Thyroid gland (tissue), 4 donors: Measurements from ENCODE around the gene FDXACB1.

Experiments
- POLR2A ChIP-seq, 2 donors: fragments of 450-650 bp; IDR thresholded peaks; one replicate each; pipeline ENCODE4 v1.6.1; 2017; ENCODE audit warnings: antibody characterized with exemption in 2 of 2, mild to moderate bottlenecking in 2 of 2, moderate library complexity in 1 of 2
- TF ChIP-seq, protein P1 (sequence below), 6 experiments: fragments of 200-600 bp in 3 of 6; fragments of 450-650 bp in 3 of 6; sonication (generic) in 3 of 6; IDR thresholded peaks; one replicate each; pipeline ENCODE4 v1.5.1; 2016 to 2019; ENCODE audit warnings: antibody characterized with exemption in 6 of 6, mild to moderate bottlenecking in 2 of 6, inconsistent platforms in 1 of 6, moderate library complexity in 1 of 6

DNA sequence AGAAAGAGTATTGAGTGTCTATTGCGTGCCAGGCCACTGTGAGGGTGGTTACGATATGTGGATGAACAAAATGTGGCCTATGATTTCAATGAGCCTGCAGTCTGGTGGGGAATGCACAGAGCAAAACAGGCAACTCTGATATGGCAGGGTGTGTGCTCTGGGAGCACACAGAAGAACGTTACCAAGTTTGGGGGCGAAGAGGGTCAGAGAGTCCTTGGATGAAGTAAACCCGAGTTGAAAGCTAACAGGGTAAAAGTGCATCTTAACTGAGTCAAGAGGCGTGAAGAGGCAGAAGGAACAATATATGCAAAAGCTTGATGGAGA lies 634 bp upstream of the FDXACB1 start:
- TF ChIP-seq, protein P1, sequence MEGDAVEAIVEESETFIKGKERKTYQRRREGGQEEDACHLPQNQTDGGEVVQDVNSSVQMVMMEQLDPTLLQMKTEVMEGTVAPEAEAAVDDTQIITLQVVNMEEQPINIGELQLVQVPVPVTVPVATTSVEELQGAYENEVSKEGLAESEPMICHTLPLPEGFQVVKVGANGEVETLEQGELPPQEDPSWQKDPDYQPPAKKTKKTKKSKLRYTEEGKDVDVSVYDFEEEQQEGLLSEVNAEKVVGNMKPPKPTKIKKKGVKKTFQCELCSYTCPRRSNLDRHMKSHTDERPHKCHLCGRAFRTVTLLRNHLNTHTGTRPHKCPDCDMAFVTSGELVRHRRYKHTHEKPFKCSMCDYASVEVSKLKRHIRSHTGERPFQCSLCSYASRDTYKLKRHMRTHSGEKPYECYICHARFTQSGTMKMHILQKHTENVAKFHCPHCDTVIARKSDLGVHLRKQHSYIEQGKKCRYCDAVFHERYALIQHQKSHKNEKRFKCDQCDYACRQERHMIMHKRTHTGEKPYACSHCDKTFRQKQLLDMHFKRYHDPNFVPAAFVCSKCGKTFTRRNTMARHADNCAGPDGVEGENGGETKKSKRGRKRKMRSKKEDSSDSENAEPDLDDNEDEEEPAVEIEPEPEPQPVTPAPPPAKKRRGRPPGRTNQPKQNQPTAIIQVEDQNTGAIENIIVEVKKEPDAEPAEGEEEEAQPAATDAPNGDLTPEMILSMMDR (IDR thresholded peaks at IDR 0.05), result no peak
- TF ChIP-seq POLR2A (IDR thresholded peaks at IDR 0.05), result no peak
